ENCODE results near the gene AKAP3. TPM values are rescaled to one million over a fixed set of nuclear protein-coding genes. Genes with fewer than 3 reads are reported as not detected.

Gene AKAP3
- total and polyA plus RNA-seq, 10 of the 15 experiments (the other 5 are each of a cell fraction or from before 2014, with no cell fraction given) = 0.40 to 2.4 (median 1.3) TPM

DNA sequence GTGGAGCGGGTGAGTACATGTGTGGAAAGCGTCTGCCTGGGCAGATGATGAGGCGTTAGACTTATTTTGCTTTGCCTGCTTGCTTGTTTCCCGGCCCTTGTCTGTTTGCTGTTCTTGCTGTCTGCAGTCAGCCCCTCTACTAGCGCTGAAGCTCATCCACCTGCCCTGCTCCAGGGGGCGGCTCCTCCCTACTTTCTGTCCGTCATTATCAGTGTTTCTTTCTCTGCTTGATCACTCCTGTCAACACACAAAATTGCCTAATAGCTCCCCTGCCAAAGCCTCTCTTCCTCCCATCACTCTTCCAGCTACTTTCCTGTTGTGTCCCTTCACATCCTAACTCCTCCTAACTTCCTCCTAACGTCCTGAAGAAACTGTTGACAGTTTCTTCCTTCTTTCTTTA lies 36.5 kb upstream of the AKAP3 start (continued):
- TF ChIP-seq MXI1 (IDR thresholded peaks at IDR 0.05; ENCODE audit: low read depth, low read length) (no peak), STAT3 (IDR thresholded peaks at IDR 0.05; ENCODE audit: low read depth, low read length) (no peak), ZNF592 (IDR thresholded peaks at IDR 0.05) (no peak), ZNF384 (IDR thresholded peaks at IDR 0.05; ENCODE audit: borderline replicate concordance, low read depth, low read length) (no peak), ESRRA (IDR thresholded peaks at IDR 0.05; ENCODE audit: low read length) (no peak)

- peaks cover 9 to 24% of the 10 kb centered on the region in 2 experiments for H3K36me3 ChIP-seq (ENCODE audit: control insufficient read depth in 2 of 2, insufficient read depth in 2 of 2, low read length in 1 of 2)
- H3K27ac ChIP-seq (ENCODE audit: control insufficient read depth, insufficient read depth) = no peak overlapping the region
- BruUV-seq (replicated peaks) = no TSS peak
- ChIA-PET CTCF (no interaction called here), SMC1A (ENCODE audit: uncharacterized antibody, unreplicated experiment) (no interaction called here), RAD21 (ENCODE audit: unreplicated experiment) (no interaction called here), POLR2A (no interaction called here)
- TF ChIP-seq IRF4 (IDR thresholded peaks at IDR 0.05; ENCODE audit: low read depth, low read length) (no peak), TCF3 (IDR thresholded peaks at IDR 0.05; ENCODE audit: borderline replicate concordance, insufficient read depth, low read depth, low read length) (no peak), TAF1 (IDR thresholded peaks at IDR 0.05; ENCODE audit: borderline replicate concordance, low read depth, low read length) (no peak), MYC (IDR thresholded peaks at IDR 0.05; ENCODE audit: insufficient read depth, insufficient read length, insufficient replicate concordance, low read length, severe bottlenecking) (no peak), CHD2 (IDR thresholded peaks at IDR 0.05; ENCODE audit: borderline replicate concordance, low read depth, low read length) (no peak), SMARCA5 (IDR thresholded peaks at IDR 0.05) (no peak), RCOR1 (conservative IDR thresholded peaks at IDR 0.05; ENCODE audit: low read depth, low read length) (no peak), MEF2A (IDR thresholded peaks at IDR 0.05; ENCODE audit: insufficient read depth, low read depth, low read length) (no peak)
- TF ChIP-seq, protein P1, sequence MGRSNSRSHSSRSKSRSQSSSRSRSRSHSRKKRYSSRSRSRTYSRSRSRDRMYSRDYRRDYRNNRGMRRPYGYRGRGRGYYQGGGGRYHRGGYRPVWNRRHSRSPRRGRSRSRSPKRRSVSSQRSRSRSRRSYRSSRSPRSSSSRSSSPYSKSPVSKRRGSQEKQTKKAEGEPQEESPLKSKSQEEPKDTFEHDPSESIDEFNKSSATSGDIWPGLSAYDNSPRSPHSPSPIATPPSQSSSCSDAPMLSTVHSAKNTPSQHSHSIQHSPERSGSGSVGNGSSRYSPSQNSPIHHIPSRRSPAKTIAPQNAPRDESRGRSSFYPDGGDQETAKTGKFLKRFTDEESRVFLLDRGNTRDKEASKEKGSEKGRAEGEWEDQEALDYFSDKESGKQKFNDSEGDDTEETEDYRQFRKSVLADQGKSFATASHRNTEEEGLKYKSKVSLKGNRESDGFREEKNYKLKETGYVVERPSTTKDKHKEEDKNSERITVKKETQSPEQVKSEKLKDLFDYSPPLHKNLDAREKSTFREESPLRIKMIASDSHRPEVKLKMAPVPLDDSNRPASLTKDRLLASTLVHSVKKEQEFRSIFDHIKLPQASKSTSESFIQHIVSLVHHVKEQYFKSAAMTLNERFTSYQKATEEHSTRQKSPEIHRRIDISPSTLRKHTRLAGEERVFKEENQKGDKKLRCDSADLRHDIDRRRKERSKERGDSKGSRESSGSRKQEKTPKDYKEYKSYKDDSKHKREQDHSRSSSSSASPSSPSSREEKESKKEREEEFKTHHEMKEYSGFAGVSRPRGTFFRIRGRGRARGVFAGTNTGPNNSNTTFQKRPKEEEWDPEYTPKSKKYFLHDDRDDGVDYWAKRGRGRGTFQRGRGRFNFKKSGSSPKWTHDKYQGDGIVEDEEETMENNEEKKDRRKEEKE (IDR thresholded peaks at IDR 0.05) = no peak
- H3K4me1 ChIP-seq (ENCODE audit: control insufficient read depth, insufficient read depth, low read length) = no peaks in the 10 kb centered on the region
- H3K4me2 ChIP-seq (ENCODE audit: control insufficient read depth, insufficient read depth) = no peak overlapping the region
- 98% methylated on average over 3 of the region's 3 CpGs for WGBS (ENCODE audit: insufficient coverage, insufficient replicate concordance, low lambda C conversion rate, missing lambda C conversion rate)
- in situ Hi-C loops (cut with MboI) = no loop called here
- no peaks in the 10 kb centered on the region for H3K9me3 ChIP-seq (replicated peaks; ENCODE audit: control insufficient read depth, insufficient read depth, low read length)
- intact Hi-C loops (cut with micrococcal nuclease; ENCODE audit: unreplicated experiment) = no loop called here
- FAIRE-seq (no peak), ATAC-seq (no peak), DNase-seq (ENCODE audit: low read depth, low spot score) (no peak)
- no peak overlapping the region for H2AFZ ChIP-seq (ENCODE audit: control insufficient read depth, low read depth, low read length)
- H3K79me2 ChIP-seq (ENCODE audit: control insufficient read depth, insufficient read depth, low read length) = no peaks in the 10 kb centered on the region
- H4K20me1 ChIP-seq (ENCODE audit: control insufficient read depth, insufficient read depth) = no peaks in the 10 kb centered on the region
- H3K9ac ChIP-seq (ENCODE audit: control insufficient read depth, insufficient read depth, low read length) = no peak overlapping the region
- no peaks in the 10 kb centered on the region for H3K27me3 ChIP-seq (replicated peaks in 1 of 2; ENCODE audit: control insufficient read depth in 2 of 2, insufficient read depth in 2 of 2, low read length in 1 of 2)
- no peak overlapping the region for H3K4me3 ChIP-seq
These were observed 32.9 kb upstream of the AKAP3 start for GRCh38 chr12:4681732-4682131.
